GM12874 (cell line): ENCODE data around the gene RPS5.

ENCODE experiments used
- CTCF ChIP-seq: IDR thresholded peaks from 2 replicates; pipeline ENCODE4 v1.5.1; 2011; ENCODE audit warnings: low read depth, mild to moderate bottlenecking, control low read depth, low read length, moderate library complexity; ENCODE audit not compliant: insufficient read depth

RPS5 gene

GRCh38 chr19:58386576-58387337 lies at the start of gene RPS5:
TSS of gene RPS5 (plus strand) at chr19:58387269. CDS start at chr19:58388138, 869 bp downstream.
- TF ChIP-seq CTCF = no peak

DNA sequence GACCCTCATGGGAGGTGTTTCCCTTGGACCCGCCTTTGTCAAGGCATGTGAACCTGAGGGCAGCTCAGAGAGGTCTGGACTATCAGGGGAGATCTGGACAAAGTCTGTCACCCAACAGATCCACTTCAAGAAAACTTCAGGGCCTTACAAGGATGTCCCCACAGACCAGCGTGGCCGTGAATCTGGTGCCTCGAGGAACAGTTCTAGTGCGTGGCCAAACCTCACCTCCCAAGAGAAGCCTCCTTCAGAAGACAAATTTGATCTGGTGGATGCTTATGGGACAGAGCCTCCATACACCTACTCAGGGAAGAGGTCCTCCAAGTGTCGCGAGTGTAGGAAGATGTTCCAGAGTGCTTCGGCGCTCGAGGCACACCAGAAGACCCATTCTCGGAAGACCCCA lies 48.7 kb upstream of the RPS5 start:
- TF ChIP-seq CTCF = no peak

GRCh38 chr19:58338825-58339558 lies 48.1 kb upstream of the RPS5 start:
- TF ChIP-seq CTCF = 0 out of 2 replicates have a peak, but pooled peaks have one; percentile 9

DNA sequence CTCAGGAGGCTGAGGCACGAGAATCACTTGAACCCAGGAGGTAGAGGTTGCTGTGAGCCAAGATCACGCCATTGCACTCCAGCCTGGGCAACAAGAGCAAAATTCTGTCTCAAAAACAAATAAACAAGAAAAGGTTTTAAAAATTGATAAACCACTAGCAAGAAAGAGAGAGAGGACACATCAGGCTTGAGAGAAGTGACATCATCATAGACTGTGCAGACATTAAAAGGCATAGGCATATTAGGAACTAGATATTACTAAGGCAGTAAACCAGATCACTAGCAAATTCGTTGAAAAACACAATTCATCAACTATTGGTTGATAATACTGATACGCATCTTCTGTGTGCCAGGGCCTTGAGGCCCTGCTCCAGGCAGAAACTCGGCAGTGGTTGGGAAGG lies 41.5 kb upstream of the RPS5 start:
- TF ChIP-seq CTCF = no peak

DNA sequence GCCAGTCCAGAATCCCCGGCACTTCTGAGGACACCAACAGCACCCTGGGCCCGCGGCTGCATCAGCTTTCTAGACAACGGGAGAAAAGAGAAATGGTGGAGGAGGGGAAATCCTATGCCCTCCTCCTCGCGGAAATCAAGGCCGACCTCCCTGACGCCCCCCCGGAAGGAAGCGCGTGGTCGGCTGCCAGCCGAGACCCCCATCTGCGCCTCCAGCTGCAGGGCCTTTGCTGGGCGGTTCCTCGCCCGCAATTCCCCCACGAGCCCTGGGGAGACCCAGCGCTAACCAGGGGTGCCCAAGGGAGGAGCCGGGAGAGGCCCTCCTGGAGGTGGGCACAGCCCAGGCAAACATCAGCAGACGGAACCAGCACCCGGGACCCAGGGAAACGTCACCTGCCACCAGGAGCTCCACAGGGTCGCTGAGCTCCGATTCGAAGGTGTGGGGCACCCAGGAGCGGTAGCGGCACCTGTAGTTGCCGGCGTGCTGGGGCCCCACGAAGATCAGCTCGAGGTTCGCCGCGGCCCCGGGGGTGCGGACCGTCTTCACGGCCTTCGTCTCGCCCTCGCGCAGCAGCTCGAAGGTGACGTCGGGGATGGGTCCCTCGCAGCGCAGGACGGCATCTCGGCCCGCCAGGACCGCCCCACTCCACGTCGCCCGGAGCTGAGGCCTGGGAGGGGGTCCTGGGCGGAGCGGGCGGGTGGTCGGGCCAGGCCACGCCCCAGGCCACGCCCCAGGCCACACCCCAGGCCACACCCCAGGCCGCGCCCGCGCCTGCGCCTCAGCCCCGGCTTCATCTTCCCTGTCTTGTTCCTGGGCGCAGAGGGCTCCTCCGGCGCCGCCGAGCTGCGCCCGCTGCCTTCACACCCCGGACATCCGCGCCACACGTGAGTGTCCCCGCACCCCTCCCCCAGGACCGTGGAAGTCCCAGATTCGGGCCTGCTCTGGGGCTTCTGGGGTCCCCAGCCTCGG lies 39.8 kb upstream of the RPS5 start:
- no peak for TF ChIP-seq CTCF

GRCh38 chr19:58349590-58349989 lies 37.5 kb upstream of the RPS5 start:
- TF ChIP-seq CTCF = no peak
